ENCODE measurements around the gene ATP1A3.

ATP1A3 gene

DNA sequence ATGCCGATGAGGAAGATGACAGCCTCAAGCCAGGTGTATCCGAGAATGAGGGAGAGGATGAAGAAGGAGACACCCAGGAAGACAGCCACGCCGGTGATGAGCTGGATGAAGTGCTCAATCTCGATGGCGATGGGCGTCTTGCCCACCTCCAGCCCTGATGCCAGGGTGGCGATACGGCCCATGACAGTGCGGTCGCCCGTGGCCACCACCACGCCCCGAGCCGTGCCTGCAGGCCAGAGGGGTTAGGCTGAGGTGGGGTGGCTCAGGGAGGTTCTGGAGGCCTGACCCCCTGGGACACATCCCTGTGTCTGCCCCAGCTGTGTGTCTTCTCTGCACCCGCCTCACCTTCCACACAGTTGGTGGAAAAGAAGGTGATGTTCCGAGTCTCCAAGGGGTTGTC lies 9.1 kb downstream of the ATP1A3 start:
- no peak for FAIRE-seq

DNA sequence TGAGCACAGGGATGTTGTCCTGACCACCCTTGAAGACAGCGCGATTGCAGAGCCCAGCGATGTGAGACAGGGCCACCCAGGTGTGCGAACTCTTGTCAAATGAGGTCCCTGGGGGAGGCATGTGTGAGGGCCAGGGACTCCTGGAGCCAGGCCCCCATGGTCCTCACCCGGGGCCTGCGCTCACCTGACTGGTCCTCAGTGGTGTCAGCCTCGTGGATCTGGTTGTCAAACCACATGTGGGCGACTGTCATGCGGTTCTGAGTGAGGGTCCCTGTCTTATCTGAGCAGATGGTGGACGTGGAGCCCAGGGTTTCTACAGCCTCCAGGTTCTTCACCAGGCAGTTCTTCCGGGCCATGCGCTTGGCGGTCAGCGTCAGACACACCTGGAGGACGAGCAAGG lies 12.3 kb downstream of the ATP1A3 start:
- no peak for FAIRE-seq

DNA sequence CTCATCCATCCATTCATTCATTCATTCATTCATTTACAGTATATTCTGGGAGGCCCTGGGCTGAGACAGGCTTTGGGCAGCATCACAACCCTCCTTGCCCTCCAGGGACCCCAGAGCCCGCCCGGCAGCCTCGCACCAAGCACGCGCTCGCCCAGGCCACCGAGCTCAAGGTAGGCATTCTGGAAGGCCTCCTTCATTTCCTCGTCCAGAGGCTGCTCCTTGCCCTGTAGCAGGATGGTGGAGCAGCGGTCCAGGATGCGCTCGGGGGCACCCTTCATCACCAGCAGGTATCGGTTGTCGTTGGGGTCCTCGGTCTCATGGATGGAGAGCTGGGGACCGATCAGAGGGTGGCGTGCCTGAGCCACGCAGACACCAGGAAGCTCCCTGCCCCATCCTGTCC lies 15.6 kb downstream of the ATP1A3 start:
- FAIRE-seq = no peak

DNA sequence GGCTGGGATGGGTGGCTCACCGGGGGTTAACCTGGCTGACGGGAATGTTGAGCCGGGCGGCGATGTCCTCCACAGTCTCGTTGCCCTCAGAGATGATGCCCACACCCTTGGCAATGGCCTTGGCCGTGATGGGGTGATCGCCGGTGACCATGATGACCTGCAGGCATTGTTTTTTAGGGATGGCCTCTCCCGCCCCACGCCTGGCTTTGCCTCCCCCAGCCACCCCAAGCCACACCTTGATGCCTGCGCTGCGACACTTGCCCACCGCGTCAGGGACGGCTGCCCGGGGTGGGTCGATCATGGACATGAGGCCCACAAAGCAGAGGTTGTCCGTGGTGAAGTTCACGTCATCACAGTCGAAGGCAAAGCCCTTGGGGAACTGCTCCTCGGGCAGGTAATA lies 16.1 kb downstream of the ATP1A3 start:
- no peak for FAIRE-seq

DNA sequence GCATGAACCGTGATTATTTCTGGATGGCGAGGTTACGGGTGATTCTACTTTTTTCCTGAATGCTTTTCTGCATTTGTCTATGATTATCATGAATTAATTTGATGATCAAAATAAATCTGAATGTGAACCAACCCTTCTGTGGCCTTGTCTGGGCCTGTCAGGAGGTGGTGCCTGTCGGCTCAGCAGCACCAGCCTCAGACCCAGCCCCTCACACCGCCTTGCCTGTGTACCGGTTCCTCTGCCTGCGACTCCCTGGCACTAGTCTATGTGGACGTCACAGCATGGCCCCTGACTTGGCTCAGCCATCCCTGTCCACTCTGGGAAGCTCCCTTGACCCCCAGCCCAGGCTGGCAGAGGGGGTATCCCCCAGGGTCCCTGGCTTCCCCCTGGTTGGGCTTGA lies 19.4 kb downstream of the ATP1A3 start:
- FAIRE-seq = no peak

DNA sequence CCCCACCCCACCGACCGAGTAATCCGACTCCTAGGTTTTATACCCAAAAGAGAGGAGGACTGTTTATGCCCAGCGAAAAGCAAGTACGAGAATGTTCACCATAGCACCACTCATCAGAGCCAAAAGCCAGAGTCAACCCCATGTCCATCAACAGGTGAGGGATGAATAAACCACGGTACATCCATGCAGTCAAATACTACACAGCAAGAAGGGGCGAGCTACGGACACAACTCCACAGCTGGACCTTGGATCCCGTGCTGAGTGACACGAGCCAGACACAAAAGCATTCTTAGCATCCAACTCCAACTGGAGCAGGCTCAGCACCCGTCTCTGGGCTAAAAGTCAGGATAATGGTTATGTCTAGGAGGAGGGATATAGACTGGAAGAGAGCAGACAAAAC lies 22.7 kb downstream of the ATP1A3 start:
- no peak for FAIRE-seq

DNA sequence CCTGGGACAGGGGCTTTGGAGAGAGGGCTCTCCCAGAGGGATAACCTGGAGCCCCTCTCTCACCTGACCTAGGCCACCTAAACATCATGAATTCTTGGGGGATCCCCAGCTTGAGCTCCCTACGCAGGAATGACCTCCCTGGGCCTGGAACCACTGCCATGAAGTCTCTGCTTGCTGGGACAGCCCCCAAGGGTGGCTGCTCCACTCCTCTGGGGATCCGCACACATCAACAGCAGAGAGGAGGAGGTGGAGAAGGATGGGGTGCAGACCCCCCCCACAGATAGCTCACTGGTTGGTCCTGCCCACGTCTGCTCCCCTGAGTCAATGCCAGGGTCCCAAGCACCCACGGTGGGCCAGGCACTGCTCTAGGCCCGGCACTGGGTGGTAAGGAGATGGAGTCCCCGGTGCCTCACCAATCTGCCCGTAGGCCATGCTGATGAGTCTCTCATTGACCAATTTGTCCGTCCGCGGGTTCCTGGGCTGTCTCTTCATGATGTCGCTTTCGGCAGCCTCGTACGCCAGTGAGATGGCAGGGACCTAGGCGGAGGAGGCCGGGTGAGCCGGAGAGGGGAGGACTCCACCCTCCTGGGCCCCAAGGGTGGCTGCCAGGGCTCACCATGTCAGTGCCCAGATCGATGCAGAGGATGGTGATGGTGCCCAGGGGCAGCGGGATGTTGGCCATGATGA lies 24.1 kb downstream of the ATP1A3 start:
- FAIRE-seq = no peak

DNA sequence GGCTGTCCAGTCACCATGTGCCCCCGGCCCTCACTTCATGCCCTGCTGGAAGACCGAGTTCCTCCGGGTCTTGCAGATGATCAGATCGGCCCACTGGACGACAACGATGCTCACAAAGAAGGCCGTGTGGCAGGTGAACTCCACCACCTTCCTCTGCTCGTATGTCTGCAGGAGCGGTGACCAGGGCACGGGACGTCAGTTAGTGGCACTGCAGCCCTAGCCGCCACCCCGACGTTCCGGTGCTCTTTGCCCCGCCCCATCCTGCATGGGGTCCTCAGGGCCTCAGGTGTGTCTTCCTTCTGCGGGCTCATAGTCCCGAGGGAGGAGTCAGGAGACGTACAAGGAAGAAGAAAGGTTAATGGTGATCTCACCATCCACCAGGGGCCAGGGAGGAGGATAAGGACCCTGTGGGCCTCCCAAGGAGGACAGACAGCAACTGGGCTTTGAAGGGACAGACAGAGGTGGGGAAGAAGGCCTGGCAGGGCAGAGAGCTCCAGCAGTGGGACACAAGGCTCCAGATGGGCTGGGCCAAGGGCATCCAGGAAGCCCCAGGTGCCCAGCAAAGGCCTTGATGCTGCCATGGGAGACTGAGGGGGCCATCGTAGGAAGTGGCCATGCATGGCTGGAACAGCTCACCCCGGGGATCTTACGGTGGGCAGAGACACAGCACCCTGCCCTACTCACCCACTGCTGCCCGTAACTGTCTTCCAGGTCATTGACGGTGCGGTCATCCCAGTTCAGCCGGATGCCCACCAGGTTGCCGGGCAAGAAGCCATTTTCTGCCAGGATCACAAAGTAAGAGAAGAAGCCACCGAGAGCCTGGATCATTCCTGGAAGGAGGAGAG lies 25.1 kb downstream of the ATP1A3 start:
- FAIRE-seq = no peak

DNA sequence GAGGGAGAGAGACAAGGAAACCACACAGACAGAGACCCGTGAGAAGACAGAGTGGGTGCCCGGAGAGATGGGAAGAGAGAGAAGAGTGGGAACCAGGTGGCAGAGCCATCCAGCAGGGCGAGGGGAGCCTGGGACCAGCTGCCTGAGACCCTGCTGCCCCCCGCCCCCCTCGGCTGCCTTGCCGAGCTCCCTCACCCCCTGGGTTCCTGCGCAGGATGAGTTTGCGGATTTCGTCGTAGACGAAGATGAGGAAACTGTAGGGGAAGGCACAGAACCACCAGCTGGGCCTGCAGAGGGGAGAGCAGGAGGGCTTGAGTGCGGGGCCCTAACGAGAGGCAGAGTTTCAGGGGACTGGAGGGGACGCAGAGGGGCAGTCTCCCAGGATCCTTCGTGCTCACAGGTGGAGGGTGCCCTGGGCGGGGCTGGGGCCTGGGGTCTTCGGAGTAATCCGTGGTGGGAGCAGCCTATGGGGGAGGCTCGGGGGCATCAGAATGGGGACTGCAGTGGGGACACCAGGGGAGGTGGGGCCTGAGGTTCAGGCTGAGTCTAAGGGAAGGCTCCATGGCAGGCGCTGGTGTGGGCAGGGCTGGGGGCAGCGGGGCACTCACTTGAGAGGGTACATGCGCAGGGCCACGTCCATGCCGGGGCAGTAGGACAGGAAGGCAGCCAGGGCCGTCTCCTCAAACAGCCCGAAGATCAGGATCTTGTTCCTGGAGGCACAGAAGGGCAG lies 26.8 kb downstream of the ATP1A3 start:
- FAIRE-seq = no peak

DNA sequence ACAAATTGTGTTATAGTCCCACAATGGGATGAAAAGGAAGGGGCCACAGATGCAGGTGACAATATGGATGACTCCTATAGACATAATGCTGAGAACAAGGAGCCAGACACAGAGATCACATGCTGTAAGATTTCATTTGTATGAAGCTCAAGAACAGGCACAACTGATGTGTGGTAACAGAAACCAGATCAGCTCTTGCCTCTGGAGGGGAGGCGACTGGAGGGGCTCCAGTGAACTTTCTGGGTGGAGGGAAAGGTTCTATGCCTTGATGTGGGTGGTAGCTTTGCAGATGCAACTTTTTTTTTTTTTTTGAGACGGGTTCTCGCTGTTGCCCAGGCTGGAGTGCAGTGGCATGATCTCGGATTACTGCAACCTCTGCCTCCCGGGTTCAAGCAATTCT lies 28.9 kb downstream of the ATP1A3 start:
- FAIRE-seq = no peak

DNA sequence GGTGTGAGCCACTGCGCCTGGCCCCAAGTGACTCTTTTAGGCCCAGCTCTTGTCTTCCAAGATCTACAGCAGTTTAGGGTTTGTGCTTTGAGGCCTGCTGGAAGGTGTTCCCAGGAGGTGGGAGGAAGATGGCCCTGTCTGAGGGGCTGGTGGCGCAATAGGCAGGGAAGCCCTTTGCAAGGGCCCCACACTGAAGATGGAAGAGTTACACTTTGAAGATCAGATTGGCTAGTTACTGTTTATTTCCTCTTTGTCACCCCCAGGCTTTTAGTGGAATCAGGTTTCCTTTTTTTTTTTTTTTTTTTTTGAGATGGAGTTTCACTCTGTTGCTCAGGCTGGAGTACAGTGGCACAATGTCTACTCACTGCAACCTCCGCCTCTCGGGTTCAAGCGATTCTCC lies 33.1 kb downstream of the ATP1A3 start:
- FAIRE-seq = no peak

DNA sequence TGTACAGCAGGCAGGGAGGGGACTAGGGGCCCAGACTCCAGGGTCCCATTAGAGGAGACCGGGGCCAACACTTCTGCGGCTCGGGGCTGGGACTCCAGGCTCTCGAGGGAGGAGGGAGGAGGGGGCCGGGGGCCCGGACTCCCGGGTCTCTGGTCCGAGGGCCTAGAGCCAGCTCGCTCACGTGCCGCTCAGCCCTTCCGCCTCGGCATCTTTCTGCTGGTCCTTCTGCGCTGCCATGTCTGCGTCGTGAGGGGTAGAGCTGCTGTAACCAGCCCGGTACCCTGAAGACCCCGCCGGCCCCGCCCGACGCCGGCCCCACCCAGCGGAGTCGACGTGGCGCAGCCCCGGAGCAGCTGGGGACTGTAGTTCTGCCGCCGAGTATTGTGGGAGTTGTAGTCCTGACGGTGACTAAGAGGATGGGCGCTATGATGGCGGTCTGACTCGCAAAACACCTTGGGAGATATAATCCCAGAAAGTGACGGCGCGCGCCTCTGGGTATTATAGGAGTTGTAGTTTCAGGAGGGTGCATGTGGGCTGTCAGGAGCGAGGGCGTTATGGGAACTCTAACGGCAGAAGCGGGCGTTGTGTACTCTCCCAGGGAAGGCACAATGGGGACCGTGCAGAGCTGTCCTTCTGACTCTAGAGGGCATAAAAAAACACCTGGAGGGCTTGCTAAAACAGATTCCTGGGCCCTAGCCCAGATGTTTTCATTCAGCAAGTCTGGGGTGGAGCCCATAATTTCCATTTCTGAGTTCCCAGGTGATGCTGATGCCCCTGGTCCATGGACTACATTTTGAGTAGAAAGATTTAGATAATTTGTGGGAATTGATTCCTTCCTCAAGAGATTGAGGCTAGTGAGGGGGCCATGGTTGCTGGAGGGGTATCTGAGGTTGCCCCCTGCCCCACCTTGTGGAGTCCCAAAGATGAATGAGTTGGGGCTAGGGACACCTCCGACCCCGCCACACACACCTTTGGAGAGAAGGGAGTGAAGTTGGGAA lies 34.7 kb downstream of the ATP1A3 start, which contains the start of gene RABAC1:
Gene RABAC1 (minus strand): TSS at position 266 of the 998 bp plus-strand sequence. CDS start 29 bp downstream, at position 237.
- peak; percentile 92 for FAIRE-seq

DNA sequence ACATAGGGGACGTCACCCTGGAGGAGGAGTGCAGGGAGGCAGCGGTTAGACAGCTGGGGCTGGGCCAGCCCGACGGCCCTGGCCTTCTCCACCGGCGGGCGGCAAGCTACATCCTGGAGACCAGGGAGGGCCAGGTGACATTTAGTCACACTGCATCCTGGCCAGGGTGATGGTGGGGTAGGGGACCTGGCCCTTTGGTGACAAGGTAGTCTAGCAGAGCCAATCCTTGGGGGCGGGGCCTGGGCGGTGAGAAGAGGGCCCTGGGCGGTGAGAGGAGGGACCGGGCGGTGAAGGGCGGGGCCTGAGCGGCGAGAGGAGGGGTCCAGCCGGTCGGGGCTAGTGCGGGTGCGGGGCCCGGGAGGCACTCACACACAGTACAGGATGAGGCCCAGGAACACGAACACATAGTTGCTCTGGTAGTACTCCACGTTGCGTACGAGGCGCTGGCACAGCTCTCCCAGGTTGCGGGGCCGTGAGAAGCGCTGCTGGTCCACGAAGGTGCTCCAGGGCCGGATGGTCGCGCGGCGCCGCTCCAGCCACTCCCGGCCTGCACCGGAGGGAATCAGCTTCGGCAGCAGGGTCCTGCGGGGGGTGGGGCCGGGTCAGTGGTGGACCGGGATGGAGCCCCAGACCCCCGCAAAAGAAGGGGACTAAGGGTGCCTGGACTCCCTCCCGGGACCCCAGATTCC lies 35.5 kb downstream of the ATP1A3 start:
- peak; percentile 72 for FAIRE-seq

DNA sequence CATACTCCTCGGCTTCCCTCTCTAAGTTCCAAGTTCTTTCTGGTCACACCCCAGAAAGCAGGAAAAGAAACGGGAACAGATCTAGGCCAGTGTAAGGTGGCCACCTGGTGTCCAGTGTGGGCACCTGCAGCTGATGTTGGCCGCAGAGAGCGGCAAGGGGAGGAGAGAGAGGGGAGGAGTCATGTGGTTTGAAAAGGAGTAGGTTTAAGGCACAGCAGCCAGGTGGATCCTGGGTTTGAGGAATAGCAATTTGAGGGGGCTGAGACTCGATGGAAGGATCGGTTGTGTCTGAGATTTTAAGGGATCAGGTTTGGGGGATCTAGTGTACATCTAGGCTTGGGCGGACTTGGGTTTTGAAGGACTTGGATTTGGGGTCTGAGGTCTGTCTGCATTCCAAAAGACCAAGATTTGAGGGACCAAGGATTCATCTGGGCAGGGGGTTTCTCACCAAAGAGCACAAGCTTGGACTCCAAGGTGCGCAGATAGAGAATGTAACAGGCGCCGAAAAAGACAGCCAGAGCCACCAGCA lies 36.1 kb downstream of the ATP1A3 start:
- peak; percentile 96 for FAIRE-seq

DNA sequence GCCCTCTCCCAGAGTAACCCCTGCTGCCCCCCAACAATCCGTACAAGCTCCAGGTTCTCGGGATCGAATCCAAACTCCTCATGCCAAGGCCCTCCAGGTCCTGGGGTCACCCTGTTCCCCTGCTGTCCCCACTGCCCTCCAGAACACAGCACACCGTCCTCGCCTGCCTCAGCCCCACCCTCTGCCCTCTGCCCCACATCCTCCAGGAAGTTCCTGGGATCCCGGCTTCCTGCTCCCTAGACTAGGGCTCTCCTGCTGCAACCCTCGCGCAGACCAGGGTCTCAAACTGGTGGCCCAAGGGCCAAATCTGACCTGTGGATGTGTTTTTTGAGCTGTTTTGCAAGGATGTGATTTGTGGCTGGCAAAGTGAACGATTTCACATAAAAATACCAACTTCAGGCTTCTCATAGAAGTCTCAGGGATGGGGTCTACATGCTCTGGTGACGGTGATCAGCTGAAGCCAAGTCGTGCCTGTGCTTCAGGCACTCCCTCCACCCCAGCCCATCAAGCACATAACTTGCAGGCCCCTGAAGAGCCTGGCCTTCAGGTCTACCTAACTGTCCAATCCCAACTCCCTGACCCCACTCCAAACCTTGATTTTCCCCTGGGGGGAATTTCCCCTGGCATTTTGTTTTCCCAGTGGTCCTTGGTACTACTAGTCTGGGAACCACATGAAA lies 36.7 kb downstream of the ATP1A3 start:
- FAIRE-seq = no peak

DNA sequence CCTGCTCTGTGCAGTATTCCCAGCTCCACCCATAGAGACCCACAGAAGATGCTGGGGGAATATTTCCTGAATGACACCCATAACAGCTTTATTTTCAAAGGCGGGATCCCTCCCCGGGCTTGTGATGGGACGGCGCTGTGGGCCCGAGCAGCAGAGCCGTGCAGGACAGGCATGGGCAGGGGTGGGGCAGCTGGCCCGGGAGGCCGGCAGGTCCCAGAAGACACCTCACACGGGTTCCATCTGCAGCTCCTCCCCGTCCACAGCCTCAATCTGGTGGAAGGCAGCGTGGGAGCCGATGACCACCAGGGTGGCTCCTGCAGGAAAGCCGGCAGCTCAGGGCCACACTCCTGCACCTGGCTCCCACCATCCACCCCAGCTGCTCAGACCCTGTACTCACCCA lies 37.4 kb downstream of the ATP1A3 start:
- no peak for FAIRE-seq

DNA sequence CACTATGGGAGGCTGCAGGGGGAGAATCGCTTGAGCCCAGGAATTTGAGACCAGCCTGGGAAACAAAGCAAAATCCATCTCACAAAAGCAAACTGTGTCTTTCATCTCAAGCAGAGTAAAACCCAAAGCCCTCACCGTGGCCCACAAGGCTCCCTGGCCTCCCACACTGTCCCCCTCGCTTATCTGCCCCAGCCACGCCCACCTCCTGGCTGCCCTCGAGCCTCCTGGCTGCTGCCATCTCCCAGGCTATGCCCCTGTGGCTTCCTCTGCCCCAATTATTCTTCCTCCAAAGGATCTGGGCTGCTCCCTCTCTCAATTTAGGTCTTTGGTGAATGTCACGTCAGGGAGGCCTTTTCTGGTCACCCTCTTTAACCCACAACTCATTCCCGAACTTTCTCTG lies 38.5 kb downstream of the ATP1A3 start:
- no peak for FAIRE-seq

DNA sequence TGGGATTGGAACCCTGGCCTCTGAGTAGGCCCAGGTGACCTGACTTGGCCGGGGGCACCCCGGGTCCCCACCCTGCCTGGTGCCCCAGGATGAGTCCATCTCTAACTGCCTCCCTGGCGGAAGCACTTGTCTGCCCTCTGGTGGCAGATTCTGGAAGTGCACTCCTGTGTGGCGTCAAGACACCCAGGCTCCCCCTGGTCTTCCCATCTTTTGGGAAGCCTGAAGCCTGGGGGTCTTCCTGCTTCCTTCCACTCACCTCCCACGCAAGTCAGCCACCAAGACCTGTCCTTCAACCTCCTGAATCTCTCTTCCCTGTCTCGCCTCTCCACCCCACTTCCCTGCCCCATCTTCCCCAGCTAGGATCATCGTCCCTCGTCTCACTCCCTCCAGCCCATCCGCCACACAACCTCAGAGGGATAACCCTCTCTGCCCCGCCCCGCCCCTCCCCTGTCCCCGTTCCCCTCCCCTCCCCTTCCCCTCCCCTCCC lies 42.3 kb downstream of the ATP1A3 start:
- no peak for FAIRE-seq

DNA sequence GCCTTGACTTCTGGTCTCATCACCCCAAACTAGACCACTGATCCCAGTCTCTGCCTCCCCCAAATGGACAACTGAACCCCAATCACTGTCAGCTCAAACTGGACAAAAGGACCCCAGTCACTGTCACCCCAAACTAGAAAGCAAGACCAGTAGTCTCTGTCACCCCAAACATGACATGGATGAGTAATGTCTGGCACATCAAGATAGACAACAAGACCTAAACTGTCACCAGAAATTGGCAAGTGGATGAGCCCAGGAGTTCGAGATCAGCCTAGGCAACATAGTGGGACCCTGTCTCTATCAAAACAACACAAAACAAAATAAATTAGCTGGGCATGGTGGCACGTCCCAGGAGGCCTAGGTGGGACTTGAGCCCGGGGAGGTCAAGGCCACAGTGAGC lies 46.9 kb downstream of the ATP1A3 start:
- no peak for FAIRE-seq

DNA sequence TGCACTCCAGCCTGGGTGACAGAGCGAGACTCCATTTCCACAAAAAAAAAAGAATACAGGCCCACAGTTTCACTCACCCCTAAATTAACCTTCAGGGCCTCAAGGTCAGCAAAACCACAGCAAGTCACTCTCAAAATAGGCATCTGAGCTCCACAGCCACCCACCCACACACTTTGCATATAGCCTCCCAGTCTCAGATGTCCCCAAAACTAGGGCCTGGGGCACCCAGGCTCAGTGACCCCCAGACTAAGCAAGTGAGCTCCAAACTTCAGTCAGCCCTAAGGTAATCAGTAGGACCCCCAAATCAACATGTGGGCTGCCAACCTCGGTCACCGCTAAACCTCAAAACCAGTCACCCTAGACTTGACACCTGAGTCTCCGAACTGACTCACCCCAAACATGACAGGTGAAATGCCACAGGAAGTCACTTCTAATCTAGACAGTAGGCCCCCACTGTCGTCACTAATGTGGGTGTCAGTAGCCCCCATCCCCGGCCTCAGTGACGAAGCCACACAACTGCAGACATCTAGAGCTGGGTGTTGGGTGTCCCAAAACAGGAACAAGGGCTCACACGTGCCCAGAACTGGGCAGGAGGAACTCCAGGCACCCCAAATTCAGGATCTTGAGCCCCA lies 48.8 kb downstream of the ATP1A3 start:
- FAIRE-seq = no peak

Measured in G401.6 (cell line).